GM23338 (cell line): ENCODE measurements around the gene BUB1. TPM values are rescaled to one million over a fixed set of nuclear protein-coding genes. Genes with fewer than 3 reads are reported as not detected.

ENCODE experiments used
- ATAC-seq: fragments of 200-7000 bp; cut with Tn5 transposase; 3 replicates; pipeline ENCODE4 v1.9.1; 2020
- DNase-seq: peaks from one replicate; pipeline ENCODE4 v3.0.0-alpha.2; 2015; ENCODE audit warnings: low spot score
- H2AFZ ChIP-seq: fragments of 200-600 bp; sonication (generic); 2 replicates; pipeline ENCODE4 v1.8.0; 2016; ENCODE audit warnings: antibody characterized with exemption, mild to moderate bottlenecking, moderate library complexity
- H3F3A ChIP-seq: fragments of 200-600 bp; sonication (generic); replicated peaks from 2 replicates; pipeline ENCODE4 v1.8.0; 2017; ENCODE audit warnings: antibody characterized with exemption, mixed run types, low read depth
- H3K27ac ChIP-seq: fragments of 200-600 bp; sonication (generic); 2 replicates; pipeline ENCODE4 v1.6.1; 2016; ENCODE audit warnings: low read depth
- H3K27me3 ChIP-seq: fragments of 200-600 bp; sonication (generic); 2 replicates; pipeline ENCODE4 v1.8.0; 2016; ENCODE audit warnings: mild to moderate bottlenecking, mixed run types, moderate library complexity; ENCODE audit not compliant: insufficient read depth
- H3K36me3 ChIP-seq: fragments of 200-600 bp; sonication (generic); 2 replicates; pipeline ENCODE4 v1.8.0; 2016; ENCODE audit warnings: mild to moderate bottlenecking; ENCODE audit not compliant: insufficient read depth
- H3K4me1 ChIP-seq: fragments of 200-600 bp; sonication (generic); 2 replicates; pipeline ENCODE4 v1.8.0; 2016; ENCODE audit warnings: mild to moderate bottlenecking, moderate library complexity; ENCODE audit not compliant: insufficient read depth
- H3K4me2 ChIP-seq: fragments of 200-600 bp; sonication (generic); 2 replicates; pipeline ENCODE4 v1.7.1; 2017; ENCODE audit warnings: mixed run types
- H3K4me3 ChIP-seq: fragments of 200-600 bp; sonication (generic); 2 replicates; pipeline ENCODE4 v1.6.1; 2016; ENCODE audit warnings: mixed run types
- H3K79me2 ChIP-seq: fragments of 200-600 bp; sonication (generic); replicated peaks from 2 replicates; pipeline ENCODE4 v1.8.0; 2017; ENCODE audit warnings: mild to moderate bottlenecking; ENCODE audit not compliant: insufficient read depth
- H3K9me2 ChIP-seq: fragments of 200-600 bp; sonication (generic); 2 replicates; pipeline ENCODE4 v1.8.0; 2017; ENCODE audit not compliant: insufficient read depth
- H4K20me1 ChIP-seq: fragments of 200-600 bp; sonication (generic); replicated peaks from 2 replicates; pipeline ENCODE4 v1.8.0; 2017; ENCODE audit warnings: mild to moderate bottlenecking; ENCODE audit not compliant: insufficient read depth
- H3K27ac Mint-ChIP-seq: 2 replicates; pipeline ENCODE4 v1.8.0; 2020; ENCODE audit warnings: inconsistent platforms, mild to moderate bottlenecking, moderate library complexity, mixed read lengths
- H3K27me3 Mint-ChIP-seq: 3 replicates; pipeline ENCODE4 v1.8.0; 2022; ENCODE audit warnings: low read depth, mild to moderate bottlenecking, moderate library complexity, mixed read lengths, inconsistent platforms; ENCODE audit not compliant: insufficient read depth, poor library complexity
- H3K36me3 Mint-ChIP-seq: 3 replicates; pipeline ENCODE4 v1.8.0; 2021; ENCODE audit warnings: low read depth, mild to moderate bottlenecking, inconsistent platforms, moderate library complexity, mixed read lengths
- H3K4me1 Mint-ChIP-seq: 3 replicates; pipeline ENCODE4 v1.8.0; 2020; ENCODE audit warnings: mild to moderate bottlenecking, inconsistent platforms, mixed read lengths
- H3K4me3 Mint-ChIP-seq: 3 replicates; pipeline ENCODE4 v1.8.0; 2021; ENCODE audit warnings: moderate library complexity, mild to moderate bottlenecking, inconsistent platforms, mixed read lengths
- H3K9me3 Mint-ChIP-seq: 3 replicates; pipeline ENCODE4 v1.8.0; 2020; ENCODE audit warnings: moderate library complexity, mild to moderate bottlenecking, inconsistent platforms, mixed read lengths
- CREB1 ChIP-seq: fragments of 250-450 bp; sonication (Bioruptor Pico); IDR thresholded peaks from 2 replicates; pipeline ENCODE4 v1.5.0; 2020; ENCODE audit warnings: low read depth, mild to moderate bottlenecking, moderate library complexity
- EZH2 ChIP-seq: fragments of 200-600 bp; sonication (generic); IDR thresholded peaks from one replicate; pipeline ENCODE4 v1.8.0; 2017; ENCODE audit warnings: antibody characterized with exemption, mild to moderate bottlenecking, low read depth; ENCODE audit not compliant: unreplicated experiment
- EZH2phosphoT487 ChIP-seq: fragments of 200-600 bp; sonication (generic); IDR thresholded peaks from one replicate; pipeline ENCODE4 v1.8.1; 2018; ENCODE audit warnings: antibody characterized with exemption; ENCODE audit not compliant: unreplicated experiment
- JUNB ChIP-seq: IDR thresholded peaks from one replicate; pipeline ENCODE4 v1.6.1; 2016; ENCODE audit warnings: antibody characterized with exemption; ENCODE audit not compliant: unreplicated experiment
- NANOG ChIP-seq: IDR thresholded peaks from 2 replicates; pipeline ENCODE4 v1.6.1; 2016; ENCODE audit warnings: antibody characterized with exemption, borderline replicate concordance
- POLR2AphosphoS5 ChIP-seq: IDR thresholded peaks from 2 replicates; pipeline ENCODE4 v1.6.1; 2016; ENCODE audit warnings: antibody characterized with exemption, low read depth
- STAT1 ChIP-seq: IDR thresholded peaks from one replicate; pipeline ENCODE4 v1.6.1; 2016; ENCODE audit warnings: antibody characterized with exemption; ENCODE audit not compliant: unreplicated experiment
- ZNF114 ChIP-seq: fragments of 250-450 bp; sonication (Bioruptor Pico); IDR thresholded peaks from 2 replicates; pipeline ENCODE4 v1.5.0; 2020; ENCODE audit warnings: mild to moderate bottlenecking, moderate library complexity
- ZNF331 ChIP-seq: fragments of 250-450 bp; sonication (Bioruptor Pico); IDR thresholded peaks from 2 replicates; pipeline ENCODE4 v1.5.0; 2020; ENCODE audit warnings: low read depth, mild to moderate bottlenecking, moderate library complexity
- polyA plus RNA-seq: library from polyadenylated mRNA; unstranded; fragments of >200 nt; fragmentation: Nextera tagmentation; extraction: Ambion mirVana; gene quantifications from 2 replicates; pipeline ENCODE4 v1.2.1, GENCODE V29; 2016
- total RNA-seq: library from RNA; depleted of rRNA; stranded (reverse); fragments of >200 nt; shearing (Covaris generic); gene quantifications from 2 replicates; pipeline ENCODE4 v1.2.3, GENCODE V29; 2014
- TF ChIP-seq, protein P1 (sequence below): fragments of 250-450 bp; sonication (Bioruptor Pico); IDR thresholded peaks from 2 replicates; pipeline ENCODE4 v1.5.0; 2020; ENCODE audit warnings: mild to moderate bottlenecking, moderate library complexity
- TF ChIP-seq, protein P2 (sequence below), 2 experiments: fragments of 200-600 bp in 1 of 2; sonication (generic) in 1 of 2; conservative IDR thresholded peaks; 2 replicates each; pipeline versions ENCODE4 v1.5.1 to v1.6.1; 2016 to 2017; ENCODE audit warnings: antibody characterized with exemption in 2 of 2, low read depth in 2 of 2, mild to moderate bottlenecking in 2 of 2, moderate library complexity in 1 of 2
- TF ChIP-seq, protein P3 (sequence below): IDR thresholded peaks from one replicate; pipeline ENCODE4 v1.6.1; 2018; ENCODE audit warnings: antibody characterized with exemption; ENCODE audit not compliant: unreplicated experiment
- TF ChIP-seq, protein P4 (sequence below): IDR thresholded peaks from 2 replicates; pipeline ENCODE4 v1.6.1; 2016; ENCODE audit warnings: antibody characterized with exemption

The BUB1 gene
- total and polyA plus RNA-seq, 2 experiments from 2014 or later, result 59.4 to 184 TPM

DNA sequence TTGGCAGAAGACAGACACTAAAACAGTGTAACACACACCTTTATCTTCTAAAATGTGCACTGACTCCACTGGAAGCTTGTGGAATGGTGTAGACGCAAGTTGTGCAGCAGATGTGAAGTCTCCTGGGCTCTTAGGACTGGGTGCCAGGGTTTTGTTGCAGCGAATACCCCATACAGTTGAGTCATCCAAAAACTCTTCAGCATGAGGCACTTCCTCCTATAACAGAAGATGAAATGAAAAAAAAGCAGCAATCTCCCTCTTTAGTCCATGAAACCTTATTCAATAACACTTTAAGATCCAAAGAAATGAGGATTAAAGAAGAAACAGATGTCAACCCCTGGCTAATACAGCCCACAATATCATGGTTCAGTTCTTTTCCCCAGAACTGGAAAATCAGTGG lies 22.2 kb downstream of the BUB1 start:
- no peaks in the 10 kb centered on the region for H3K79me2 ChIP-seq
- 0 out of 2 replicates have a peak, but pooled peaks cover 2% of the 10 kb centered on the region for H3F3A ChIP-seq
- no peak for TF ChIP-seq CREB1 (CRISPR knock-in tag)
- no peak for TF ChIP-seq JUNB
- no peak for TF ChIP-seq NANOG
- TF ChIP-seq, protein P1, sequence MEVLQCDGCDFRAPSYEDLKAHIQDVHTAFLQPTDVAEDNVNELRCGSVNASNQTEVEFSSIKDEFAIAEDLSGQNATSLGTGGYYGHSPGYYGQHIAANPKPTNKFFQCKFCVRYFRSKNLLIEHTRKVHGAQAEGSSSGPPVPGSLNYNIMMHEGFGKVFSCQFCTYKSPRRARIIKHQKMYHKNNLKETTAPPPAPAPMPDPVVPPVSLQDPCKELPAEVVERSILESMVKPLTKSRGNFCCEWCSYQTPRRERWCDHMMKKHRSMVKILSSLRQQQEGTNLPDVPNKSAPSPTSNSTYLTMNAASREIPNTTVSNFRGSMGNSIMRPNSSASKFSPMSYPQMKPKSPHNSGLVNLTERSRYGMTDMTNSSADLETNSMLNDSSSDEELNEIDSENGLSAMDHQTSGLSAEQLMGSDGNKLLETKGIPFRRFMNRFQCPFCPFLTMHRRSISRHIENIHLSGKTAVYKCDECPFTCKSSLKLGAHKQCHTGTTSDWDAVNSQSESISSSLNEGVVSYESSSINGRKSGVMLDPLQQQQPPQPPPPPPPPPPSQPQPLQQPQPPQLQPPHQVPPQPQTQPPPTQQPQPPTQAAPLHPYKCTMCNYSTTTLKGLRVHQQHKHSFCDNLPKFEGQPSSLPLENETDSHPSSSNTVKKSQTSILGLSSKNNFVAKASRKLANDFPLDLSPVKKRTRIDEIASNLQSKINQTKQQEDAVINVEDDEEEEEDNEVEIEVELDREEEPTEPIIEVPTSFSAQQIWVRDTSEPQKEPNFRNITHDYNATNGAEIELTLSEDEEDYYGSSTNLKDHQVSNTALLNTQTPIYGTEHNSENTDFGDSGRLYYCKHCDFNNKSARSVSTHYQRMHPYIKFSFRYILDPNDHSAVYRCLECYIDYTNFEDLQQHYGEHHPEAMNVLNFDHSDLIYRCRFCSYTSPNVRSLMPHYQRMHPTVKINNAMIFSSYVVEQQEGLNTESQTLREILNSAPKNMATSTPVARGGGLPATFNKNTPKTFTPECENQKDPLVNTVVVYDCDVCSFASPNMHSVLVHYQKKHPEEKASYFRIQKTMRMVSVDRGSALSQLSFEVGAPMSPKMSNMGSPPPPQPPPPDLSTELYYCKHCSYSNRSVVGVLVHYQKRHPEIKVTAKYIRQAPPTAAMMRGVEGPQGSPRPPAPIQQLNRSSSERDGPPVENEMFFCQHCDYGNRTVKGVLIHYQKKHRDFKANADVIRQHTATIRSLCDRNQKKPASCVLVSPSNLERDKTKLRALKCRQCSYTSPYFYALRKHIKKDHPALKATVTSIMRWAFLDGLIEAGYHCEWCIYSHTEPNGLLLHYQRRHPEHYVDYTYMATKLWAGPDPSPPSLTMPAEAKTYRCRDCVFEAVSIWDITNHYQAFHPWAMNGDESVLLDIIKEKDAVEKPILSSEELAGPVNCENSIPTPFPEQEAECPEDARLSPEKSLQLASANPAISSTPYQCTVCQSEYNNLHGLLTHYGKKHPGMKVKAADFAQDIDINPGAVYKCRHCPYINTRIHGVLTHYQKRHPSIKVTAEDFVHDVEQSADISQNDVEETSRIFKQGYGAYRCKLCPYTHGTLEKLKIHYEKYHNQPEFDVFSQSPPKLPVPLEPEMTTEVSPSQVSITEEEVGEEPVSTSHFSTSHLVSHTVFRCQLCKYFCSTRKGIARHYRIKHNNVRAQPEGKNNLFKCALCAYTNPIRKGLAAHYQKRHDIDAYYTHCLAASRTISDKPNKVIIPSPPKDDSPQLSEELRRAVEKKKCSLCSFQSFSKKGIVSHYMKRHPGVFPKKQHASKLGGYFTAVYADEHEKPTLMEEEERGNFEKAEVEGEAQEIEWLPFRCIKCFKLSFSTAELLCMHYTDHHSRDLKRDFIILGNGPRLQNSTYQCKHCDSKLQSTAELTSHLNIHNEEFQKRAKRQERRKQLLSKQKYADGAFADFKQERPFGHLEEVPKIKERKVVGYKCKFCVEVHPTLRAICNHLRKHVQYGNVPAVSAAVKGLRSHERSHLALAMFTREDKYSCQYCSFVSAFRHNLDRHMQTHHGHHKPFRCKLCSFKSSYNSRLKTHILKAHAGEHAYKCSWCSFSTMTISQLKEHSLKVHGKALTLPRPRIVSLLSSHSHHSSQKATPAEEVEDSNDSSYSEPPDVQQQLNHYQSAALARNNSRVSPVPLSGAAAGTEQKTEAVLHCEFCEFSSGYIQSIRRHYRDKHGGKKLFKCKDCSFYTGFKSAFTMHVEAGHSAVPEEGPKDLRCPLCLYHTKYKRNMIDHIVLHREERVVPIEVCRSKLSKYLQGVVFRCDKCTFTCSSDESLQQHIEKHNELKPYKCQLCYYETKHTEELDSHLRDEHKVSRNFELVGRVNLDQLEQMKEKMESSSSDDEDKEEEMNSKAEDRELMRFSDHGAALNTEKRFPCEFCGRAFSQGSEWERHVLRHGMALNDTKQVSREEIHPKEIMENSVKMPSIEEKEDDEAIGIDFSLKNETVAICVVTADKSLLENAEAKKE (CRISPR knock-in tag), result no peak
- TF ChIP-seq, protein P2, sequence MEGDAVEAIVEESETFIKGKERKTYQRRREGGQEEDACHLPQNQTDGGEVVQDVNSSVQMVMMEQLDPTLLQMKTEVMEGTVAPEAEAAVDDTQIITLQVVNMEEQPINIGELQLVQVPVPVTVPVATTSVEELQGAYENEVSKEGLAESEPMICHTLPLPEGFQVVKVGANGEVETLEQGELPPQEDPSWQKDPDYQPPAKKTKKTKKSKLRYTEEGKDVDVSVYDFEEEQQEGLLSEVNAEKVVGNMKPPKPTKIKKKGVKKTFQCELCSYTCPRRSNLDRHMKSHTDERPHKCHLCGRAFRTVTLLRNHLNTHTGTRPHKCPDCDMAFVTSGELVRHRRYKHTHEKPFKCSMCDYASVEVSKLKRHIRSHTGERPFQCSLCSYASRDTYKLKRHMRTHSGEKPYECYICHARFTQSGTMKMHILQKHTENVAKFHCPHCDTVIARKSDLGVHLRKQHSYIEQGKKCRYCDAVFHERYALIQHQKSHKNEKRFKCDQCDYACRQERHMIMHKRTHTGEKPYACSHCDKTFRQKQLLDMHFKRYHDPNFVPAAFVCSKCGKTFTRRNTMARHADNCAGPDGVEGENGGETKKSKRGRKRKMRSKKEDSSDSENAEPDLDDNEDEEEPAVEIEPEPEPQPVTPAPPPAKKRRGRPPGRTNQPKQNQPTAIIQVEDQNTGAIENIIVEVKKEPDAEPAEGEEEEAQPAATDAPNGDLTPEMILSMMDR (conservative IDR thresholded peaks at IDR 0.05; ENCODE audit: low read depth in 2 of 2), result no peak
- TF ChIP-seq, protein P3, sequence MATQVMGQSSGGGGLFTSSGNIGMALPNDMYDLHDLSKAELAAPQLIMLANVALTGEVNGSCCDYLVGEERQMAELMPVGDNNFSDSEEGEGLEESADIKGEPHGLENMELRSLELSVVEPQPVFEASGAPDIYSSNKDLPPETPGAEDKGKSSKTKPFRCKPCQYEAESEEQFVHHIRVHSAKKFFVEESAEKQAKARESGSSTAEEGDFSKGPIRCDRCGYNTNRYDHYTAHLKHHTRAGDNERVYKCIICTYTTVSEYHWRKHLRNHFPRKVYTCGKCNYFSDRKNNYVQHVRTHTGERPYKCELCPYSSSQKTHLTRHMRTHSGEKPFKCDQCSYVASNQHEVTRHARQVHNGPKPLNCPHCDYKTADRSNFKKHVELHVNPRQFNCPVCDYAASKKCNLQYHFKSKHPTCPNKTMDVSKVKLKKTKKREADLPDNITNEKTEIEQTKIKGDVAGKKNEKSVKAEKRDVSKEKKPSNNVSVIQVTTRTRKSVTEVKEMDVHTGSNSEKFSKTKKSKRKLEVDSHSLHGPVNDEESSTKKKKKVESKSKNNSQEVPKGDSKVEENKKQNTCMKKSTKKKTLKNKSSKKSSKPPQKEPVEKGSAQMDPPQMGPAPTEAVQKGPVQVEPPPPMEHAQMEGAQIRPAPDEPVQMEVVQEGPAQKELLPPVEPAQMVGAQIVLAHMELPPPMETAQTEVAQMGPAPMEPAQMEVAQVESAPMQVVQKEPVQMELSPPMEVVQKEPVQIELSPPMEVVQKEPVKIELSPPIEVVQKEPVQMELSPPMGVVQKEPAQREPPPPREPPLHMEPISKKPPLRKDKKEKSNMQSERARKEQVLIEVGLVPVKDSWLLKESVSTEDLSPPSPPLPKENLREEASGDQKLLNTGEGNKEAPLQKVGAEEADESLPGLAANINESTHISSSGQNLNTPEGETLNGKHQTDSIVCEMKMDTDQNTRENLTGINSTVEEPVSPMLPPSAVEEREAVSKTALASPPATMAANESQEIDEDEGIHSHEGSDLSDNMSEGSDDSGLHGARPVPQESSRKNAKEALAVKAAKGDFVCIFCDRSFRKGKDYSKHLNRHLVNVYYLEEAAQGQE, result no peak
- TF ChIP-seq ZNF114 (CRISPR knock-in tag), result no peak
- no peak for TF ChIP-seq EZH2phosphoT487
- no peak for TF ChIP-seq ZNF331 (CRISPR knock-in tag)
- TF ChIP-seq EZH2, result no peak
- no peak for TF ChIP-seq STAT1
- no peak for TF ChIP-seq POLR2AphosphoS5
- TF ChIP-seq, protein P4, sequence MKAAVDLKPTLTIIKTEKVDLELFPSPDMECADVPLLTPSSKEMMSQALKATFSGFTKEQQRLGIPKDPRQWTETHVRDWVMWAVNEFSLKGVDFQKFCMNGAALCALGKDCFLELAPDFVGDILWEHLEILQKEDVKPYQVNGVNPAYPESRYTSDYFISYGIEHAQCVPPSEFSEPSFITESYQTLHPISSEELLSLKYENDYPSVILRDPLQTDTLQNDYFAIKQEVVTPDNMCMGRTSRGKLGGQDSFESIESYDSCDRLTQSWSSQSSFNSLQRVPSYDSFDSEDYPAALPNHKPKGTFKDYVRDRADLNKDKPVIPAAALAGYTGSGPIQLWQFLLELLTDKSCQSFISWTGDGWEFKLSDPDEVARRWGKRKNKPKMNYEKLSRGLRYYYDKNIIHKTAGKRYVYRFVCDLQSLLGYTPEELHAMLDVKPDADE, result no peak
- no peaks in the 10 kb centered on the region for H3K27me3 Mint-ChIP-seq
- H3K9me2 ChIP-seq, result no peaks in the 10 kb centered on the region
- DNase-seq (no peak), ATAC-seq (no peak)
- H3K4me1 Mint-ChIP-seq, result no peaks in the 10 kb centered on the region
- peaks cover 9% of the 10 kb centered on the region; the same call in 1 of the 2 replicates for H4K20me1 ChIP-seq
- H2AFZ ChIP-seq, result no peak overlapping the region
- H3K36me3 ChIP-seq, result peaks cover 96% of the 10 kb centered on the region
- peaks cover 86% of the 10 kb centered on the region for H3K36me3 Mint-ChIP-seq
- no peak overlapping the region for H3K4me3 Mint-ChIP-seq
- H3K4me3 ChIP-seq, result no peak overlapping the region
- no peaks in the 10 kb centered on the region for H3K27me3 ChIP-seq
- H3K27ac Mint-ChIP-seq, result no peak overlapping the region
- H3K27ac ChIP-seq, result no peak overlapping the region
- no peaks in the 10 kb centered on the region for H3K4me1 ChIP-seq
- H3K4me2 ChIP-seq, result no peak overlapping the region
- H3K9me3 Mint-ChIP-seq, result no peaks in the 10 kb centered on the region
